Fibroblast of villous mesenchyme (primary cell): ENCODE data around the gene ADGRB3. TPM values are rescaled to one million over a fixed set of nuclear protein-coding genes. Genes with fewer than 3 reads are reported as not detected.
"Not testable (repeated sequence)": the region's sequence is repeated elsewhere in the genome, so short reads cannot be mapped to it uniquely, and the experiment has no call there.

Source experiments
- DNase-seq: peaks from one replicate; pipeline ENCODE4 v3.0.0-alpha.2; 2010; ENCODE audit warnings: low read depth
- H3K4me3 ChIP-seq: 2 replicates; pipeline ENCODE4 v1.5.1; 2011; ENCODE audit warnings: low read depth, mild to moderate bottlenecking, low read length
- total RNA-seq: library from RNA; depleted of rRNA; stranded (reverse); fragments of >200 nt; gene quantifications from 2 replicates; pipeline ENCODE4 v1.2.3, GENCODE V29; 2012
- TF ChIP-seq, protein P1 (sequence below): IDR thresholded peaks from 2 replicates; pipeline ENCODE4 v1.5.1; 2012; ENCODE audit warnings: low read depth, mild to moderate bottlenecking, low read length; ENCODE audit not compliant: insufficient read depth

The ADGRB3 gene
- total RNA-seq, 1 donor: under 0.01 TPM

- TF ChIP-seq, protein P1, sequence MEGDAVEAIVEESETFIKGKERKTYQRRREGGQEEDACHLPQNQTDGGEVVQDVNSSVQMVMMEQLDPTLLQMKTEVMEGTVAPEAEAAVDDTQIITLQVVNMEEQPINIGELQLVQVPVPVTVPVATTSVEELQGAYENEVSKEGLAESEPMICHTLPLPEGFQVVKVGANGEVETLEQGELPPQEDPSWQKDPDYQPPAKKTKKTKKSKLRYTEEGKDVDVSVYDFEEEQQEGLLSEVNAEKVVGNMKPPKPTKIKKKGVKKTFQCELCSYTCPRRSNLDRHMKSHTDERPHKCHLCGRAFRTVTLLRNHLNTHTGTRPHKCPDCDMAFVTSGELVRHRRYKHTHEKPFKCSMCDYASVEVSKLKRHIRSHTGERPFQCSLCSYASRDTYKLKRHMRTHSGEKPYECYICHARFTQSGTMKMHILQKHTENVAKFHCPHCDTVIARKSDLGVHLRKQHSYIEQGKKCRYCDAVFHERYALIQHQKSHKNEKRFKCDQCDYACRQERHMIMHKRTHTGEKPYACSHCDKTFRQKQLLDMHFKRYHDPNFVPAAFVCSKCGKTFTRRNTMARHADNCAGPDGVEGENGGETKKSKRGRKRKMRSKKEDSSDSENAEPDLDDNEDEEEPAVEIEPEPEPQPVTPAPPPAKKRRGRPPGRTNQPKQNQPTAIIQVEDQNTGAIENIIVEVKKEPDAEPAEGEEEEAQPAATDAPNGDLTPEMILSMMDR: no peak
- no peak overlapping the region for H3K4me3 ChIP-seq
- DNase-seq: no peak
Measured at GRCh38 chr6:69276204-69276603, 641.1 kb downstream of the ADGRB3 start.

DNA sequence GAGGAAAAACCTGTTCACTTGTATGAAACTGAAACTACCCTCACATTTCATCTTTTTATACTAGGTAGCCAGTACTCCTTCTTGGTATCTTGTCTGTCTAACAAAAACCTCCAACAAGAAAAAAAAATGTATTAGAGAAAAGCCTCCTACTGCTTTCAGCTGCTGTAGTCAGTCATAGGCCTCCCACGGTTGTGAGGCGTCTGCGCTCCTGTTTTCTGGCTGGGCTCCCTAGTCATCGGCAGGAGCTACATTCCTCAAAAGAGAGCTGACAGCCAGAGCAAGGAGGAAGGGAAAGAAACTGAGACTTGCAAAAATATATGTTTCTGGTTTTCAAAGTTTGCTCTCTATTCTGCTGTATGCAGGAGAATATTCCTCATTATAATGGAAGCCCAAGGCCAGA lies 644.7 kb downstream of the ADGRB3 start:
- no peak for DNase-seq
- TF ChIP-seq, protein P1: no peak
- H3K4me3 ChIP-seq: no peak overlapping the region

GRCh38 chr6:69280858-69281257 lies 645.8 kb downstream of the ADGRB3 start:
- DNase-seq: no peak
- TF ChIP-seq, protein P1: no peak
- no peak overlapping the region for H3K4me3 ChIP-seq

- H3K4me3 ChIP-seq: no peak overlapping the region
- DNase-seq: no peak
- TF ChIP-seq, protein P1: no peak
Measured at GRCh38 chr6:69284176-69284730, 649.2 kb downstream of the ADGRB3 start.

GRCh38 chr6:69285054-69285453 lies 650.0 kb downstream of the ADGRB3 start:
- H3K4me3 ChIP-seq: no peak overlapping the region
- DNase-seq: no peak
- TF ChIP-seq, protein P1: no peak

GRCh38 chr6:69286331-69286730 lies 651.2 kb downstream of the ADGRB3 start:
- H3K4me3 ChIP-seq: no peak overlapping the region
- TF ChIP-seq, protein P1: no peak
- DNase-seq: no peak

GRCh38 chr6:69288198-69288597 lies 653.1 kb downstream of the ADGRB3 start:
- DNase-seq, H3K4me3 ChIP-seq: not testable (repeated sequence)
